Measurements from ENCODE around the gene ANKRD36C.
"Not testable (repeated sequence)": the region's sequence is repeated elsewhere in the genome, so short reads cannot be mapped to it uniquely, and the experiment has no call there.

GRCh38 chr2:95867047-95867677 lies 124.5 kb downstream of the ANKRD36C start:
- not testable (repeated sequence) for TF ChIP-seq CTCF, POLR2A (IDR thresholded peaks at IDR 0.05)
